Measurements from ENCODE around the gene GMPR2.

GMPR2 gene
- long read RNA-seq, transcript GMPR2-203 (10 exons, 1,652 nt) = major isoform, 763 of 1,219 reads
- long read RNA-seq, transcript GMPR2-202 (10 exons, 1,972 nt) = minor isoform, 57 of 1,219 reads
- long read RNA-seq, transcript GMPR2-223 (10 exons, 1,893 nt) = minor isoform, 90 of 1,219 reads
- long read RNA-seq, transcript GMPR2-204 (9 exons, 1,864 nt) = minor isoform, 53 of 1,219 reads
- long read RNA-seq, partial matches to known transcripts = 46 of 1,219 reads
- long read RNA-seq, other reads (novel, unspliced or antisense) = 208 of 1,219 reads

DNA sequence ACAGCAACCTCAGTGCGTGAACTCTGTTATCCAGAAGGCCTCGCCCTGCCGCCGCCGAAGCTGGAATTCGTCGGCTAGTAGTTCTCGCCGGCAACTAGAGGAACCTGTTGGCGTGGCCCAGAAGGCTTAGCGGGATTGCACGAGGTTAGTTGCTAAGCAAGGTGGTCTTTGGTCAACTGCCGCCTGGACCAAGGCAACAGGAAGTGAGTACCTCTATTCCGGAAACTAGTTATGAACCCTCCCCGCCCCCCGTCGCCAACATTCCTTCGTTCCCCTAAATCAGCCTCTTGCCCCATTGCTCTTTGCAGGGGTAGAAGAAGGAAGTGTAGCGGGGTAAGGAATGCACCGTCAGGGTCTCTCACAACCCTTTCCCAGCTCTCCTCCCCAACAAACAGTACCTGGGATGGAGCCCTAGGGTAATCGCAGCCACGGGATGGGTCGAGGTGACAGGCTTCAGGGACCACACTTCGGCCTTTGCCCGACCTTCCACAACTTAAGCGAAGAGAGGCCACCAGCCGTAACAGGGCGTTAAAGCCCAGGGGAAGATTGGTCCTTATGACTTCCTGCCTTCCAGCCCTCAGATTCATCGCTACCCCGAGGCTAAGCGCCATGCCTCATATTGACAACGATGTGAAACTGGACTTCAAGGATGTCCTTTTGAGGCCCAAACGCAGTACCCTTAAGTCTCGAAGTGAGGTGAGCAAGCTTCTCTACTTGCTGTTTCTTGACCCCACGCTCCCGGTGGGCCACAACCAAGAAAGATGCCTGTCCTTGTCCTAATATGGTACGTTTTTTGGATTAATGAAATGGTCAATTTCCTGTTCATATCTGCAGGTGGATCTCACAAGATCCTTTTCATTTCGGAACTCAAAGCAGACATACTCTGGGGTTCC lies at the start of gene GMPR2:
TSS of gene GMPR2 (plus strand) at position 285 of the 893 bp plus-strand sequence. CDS start at position 610, 325 bp downstream.
- no peak for DNase-seq (ENCODE audit: low read depth in 1 of 2, low spot score in 1 of 2)
- H3K4me3 ChIP-seq (replicated peaks; ENCODE audit: insufficient read depth, low read length) = peak within 1 kb of the TSS; percentile 82
- no peaks in the 10 kb centered on the region for H3K27me3 ChIP-seq (ENCODE audit: insufficient read depth, poor library complexity, severe bottlenecking)
- TF ChIP-seq POLR2AphosphoS5 (IDR thresholded peaks at IDR 0.05; ENCODE audit: low read depth) (peak; percentile 84), GABPA (IDR thresholded peaks at IDR 0.05; ENCODE audit: low read depth) (peak; percentile 81), SPI1 (IDR thresholded peaks at IDR 0.05; ENCODE audit: borderline replicate concordance, low read depth) (peak; percentile 61; the same call in 1 of the 2 replicates)
- TF ChIP-seq, protein P1, sequence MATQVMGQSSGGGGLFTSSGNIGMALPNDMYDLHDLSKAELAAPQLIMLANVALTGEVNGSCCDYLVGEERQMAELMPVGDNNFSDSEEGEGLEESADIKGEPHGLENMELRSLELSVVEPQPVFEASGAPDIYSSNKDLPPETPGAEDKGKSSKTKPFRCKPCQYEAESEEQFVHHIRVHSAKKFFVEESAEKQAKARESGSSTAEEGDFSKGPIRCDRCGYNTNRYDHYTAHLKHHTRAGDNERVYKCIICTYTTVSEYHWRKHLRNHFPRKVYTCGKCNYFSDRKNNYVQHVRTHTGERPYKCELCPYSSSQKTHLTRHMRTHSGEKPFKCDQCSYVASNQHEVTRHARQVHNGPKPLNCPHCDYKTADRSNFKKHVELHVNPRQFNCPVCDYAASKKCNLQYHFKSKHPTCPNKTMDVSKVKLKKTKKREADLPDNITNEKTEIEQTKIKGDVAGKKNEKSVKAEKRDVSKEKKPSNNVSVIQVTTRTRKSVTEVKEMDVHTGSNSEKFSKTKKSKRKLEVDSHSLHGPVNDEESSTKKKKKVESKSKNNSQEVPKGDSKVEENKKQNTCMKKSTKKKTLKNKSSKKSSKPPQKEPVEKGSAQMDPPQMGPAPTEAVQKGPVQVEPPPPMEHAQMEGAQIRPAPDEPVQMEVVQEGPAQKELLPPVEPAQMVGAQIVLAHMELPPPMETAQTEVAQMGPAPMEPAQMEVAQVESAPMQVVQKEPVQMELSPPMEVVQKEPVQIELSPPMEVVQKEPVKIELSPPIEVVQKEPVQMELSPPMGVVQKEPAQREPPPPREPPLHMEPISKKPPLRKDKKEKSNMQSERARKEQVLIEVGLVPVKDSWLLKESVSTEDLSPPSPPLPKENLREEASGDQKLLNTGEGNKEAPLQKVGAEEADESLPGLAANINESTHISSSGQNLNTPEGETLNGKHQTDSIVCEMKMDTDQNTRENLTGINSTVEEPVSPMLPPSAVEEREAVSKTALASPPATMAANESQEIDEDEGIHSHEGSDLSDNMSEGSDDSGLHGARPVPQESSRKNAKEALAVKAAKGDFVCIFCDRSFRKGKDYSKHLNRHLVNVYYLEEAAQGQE (IDR thresholded peaks at IDR 0.05; ENCODE audit: insufficient replicate concordance, low read depth) = no peak
- peak within 1 kb of the TSS; percentile 83 for H3K27ac ChIP-seq (replicated peaks)

DNA sequence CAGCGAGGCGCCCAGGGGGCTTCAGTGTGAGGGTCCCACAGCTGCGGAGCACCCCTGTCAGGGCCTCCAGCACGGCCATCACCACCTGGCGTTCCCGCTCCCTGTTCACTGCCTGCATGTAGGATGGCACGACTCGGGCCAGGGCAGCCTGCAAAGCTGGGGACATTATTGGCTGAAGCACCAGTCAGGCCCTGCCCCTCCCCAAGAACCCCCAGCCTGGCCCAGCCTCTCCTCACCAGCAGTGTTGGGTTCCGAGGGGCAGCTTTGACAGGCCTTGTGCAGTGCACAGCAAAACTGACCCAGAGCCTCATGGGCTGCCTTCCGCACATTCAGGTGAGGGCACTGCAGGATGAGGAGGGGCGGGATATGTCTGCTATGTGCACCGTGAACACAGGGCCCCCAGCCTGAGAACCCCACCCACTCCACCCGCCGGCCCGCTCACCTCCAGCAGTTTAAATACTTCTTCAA lies 49.7 kb upstream of the GMPR2 start:
- H3K4me3 ChIP-seq (replicated peaks; ENCODE audit: insufficient read depth, low read length) = no peak overlapping the region
- H3K27me3 ChIP-seq (ENCODE audit: insufficient read depth, poor library complexity, severe bottlenecking) = no peaks in the 10 kb centered on the region
- no peak overlapping the region for H3K27ac ChIP-seq (replicated peaks)
- no peak for TF ChIP-seq POLR2AphosphoS5 (IDR thresholded peaks at IDR 0.05; ENCODE audit: low read depth)
- TF ChIP-seq, protein P2, sequence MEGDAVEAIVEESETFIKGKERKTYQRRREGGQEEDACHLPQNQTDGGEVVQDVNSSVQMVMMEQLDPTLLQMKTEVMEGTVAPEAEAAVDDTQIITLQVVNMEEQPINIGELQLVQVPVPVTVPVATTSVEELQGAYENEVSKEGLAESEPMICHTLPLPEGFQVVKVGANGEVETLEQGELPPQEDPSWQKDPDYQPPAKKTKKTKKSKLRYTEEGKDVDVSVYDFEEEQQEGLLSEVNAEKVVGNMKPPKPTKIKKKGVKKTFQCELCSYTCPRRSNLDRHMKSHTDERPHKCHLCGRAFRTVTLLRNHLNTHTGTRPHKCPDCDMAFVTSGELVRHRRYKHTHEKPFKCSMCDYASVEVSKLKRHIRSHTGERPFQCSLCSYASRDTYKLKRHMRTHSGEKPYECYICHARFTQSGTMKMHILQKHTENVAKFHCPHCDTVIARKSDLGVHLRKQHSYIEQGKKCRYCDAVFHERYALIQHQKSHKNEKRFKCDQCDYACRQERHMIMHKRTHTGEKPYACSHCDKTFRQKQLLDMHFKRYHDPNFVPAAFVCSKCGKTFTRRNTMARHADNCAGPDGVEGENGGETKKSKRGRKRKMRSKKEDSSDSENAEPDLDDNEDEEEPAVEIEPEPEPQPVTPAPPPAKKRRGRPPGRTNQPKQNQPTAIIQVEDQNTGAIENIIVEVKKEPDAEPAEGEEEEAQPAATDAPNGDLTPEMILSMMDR (IDR thresholded peaks at IDR 0.05; ENCODE audit: insufficient read depth, low read length) = no peak
- DNase-seq (ENCODE audit: low read depth in 1 of 2, low spot score in 1 of 2) = no peak

DNA sequence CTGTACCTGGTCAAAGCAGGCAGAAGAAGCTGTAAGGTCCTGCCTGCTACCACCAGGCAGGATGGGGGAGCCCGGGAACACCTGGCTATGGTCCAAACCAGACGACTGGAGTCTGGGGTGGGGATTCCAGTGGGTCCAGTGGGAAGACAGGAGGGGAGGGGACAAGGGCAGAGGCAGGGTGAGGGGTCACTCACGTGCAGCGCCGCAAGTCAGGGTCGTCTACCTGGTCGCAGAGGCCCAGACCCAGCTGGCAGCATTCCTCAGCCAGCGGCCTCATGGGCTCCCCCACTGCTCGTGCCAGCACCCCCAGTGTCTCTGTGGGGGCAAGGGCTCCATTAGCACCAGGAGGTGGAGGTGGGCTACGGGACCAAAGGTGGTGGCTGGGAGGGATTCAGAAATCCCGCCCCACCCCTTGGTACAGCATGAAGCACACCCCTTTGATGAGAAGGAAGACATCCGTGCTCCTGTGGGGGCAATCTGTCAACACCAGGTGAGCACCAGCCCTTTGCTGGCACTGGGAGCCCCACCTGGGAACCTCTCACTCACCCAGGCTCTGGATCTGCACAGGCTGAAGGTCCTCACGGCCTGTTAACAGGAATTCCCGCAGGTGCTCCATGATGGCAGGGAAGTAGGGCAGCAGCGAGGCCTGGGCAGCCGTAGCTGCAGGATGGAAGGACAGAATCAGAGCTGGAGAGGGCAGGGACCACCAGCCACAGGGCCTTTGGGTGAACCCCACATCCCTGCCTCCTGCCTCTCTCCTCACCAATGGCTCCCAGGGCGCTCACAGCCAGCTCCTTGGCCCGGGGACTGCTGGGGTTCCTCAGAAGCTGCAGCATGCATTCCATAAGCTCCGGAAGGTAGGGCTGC lies 48.4 kb upstream of the GMPR2 start:
- H3K27ac ChIP-seq (replicated peaks) = no peak overlapping the region
- no peaks in the 10 kb centered on the region for H3K27me3 ChIP-seq (ENCODE audit: insufficient read depth, poor library complexity, severe bottlenecking)
- no peak overlapping the region for H3K4me3 ChIP-seq (replicated peaks; ENCODE audit: insufficient read depth, low read length)
- no peak for DNase-seq (ENCODE audit: low read depth in 1 of 2, low spot score in 1 of 2)
- no peak for TF ChIP-seq SPI1 (IDR thresholded peaks at IDR 0.05; ENCODE audit: borderline replicate concordance, low read depth)
- no peak for TF ChIP-seq POLR2AphosphoS5 (IDR thresholded peaks at IDR 0.05; ENCODE audit: low read depth)
- no peak for TF ChIP-seq GABPA (IDR thresholded peaks at IDR 0.05; ENCODE audit: low read depth)
- TF ChIP-seq, protein P1 (IDR thresholded peaks at IDR 0.05; ENCODE audit: insufficient replicate concordance, low read depth) = no peak
- TF ChIP-seq, protein P2 (IDR thresholded peaks at IDR 0.05; ENCODE audit: insufficient read depth, low read length) = no peak

Data from HL-60 (cell line).